H9 (cell line): ENCODE measurements around the gene UPF2. TPM values are rescaled to one million over a fixed set of nuclear protein-coding genes. Genes with fewer than 3 reads are reported as not detected.

Experiments
- DNase-seq: peaks from one replicate; pipeline ENCODE4 v3.0.0-alpha.2; 2017
- H2AFZ ChIP-seq: one replicate; pipeline ENCODE4 v1.6.1; 2013; ENCODE audit warnings: mild to moderate bottlenecking, low read length, control low read depth, moderate library complexity
- H2AK5ac ChIP-seq: 2 replicates; pipeline ENCODE4 v1.6.1; 2013; ENCODE audit warnings: low read length, control low read depth, mixed read lengths; ENCODE audit not compliant: insufficient read length
- H2BK120ac ChIP-seq: one replicate; pipeline ENCODE4 v1.6.1; 2013; ENCODE audit warnings: low read depth, mild to moderate bottlenecking, low read length, control low read depth, inconsistent platforms; ENCODE audit not compliant: poor library complexity, severe bottlenecking
- H2BK12ac ChIP-seq: 2 replicates; pipeline ENCODE4 v1.6.1; 2013; ENCODE audit warnings: low read length, control low read depth, mixed read lengths, low read depth; ENCODE audit not compliant: insufficient read length
- H2BK15ac ChIP-seq: 2 replicates; pipeline ENCODE4 v1.6.1; 2013; ENCODE audit warnings: low read depth, low read length, control low read depth
- H2BK20ac ChIP-seq: one replicate; pipeline ENCODE4 v1.6.1; 2013; ENCODE audit warnings: low read depth, mild to moderate bottlenecking, low read length, control low read depth, inconsistent platforms; ENCODE audit not compliant: poor library complexity, severe bottlenecking
- H2BK5ac ChIP-seq: 2 replicates; pipeline ENCODE4 v1.6.1; 2013; ENCODE audit warnings: low read length, control low read depth, mixed read lengths; ENCODE audit not compliant: insufficient read length
- H3K14ac ChIP-seq: 2 replicates; pipeline ENCODE4 v1.6.1; 2013; ENCODE audit warnings: low read length, control low read depth; ENCODE audit not compliant: insufficient read depth
- H3K18ac ChIP-seq: 2 replicates; pipeline ENCODE4 v1.6.1; 2013; ENCODE audit warnings: low read depth, mild to moderate bottlenecking, mixed read lengths, low read length, control low read depth; ENCODE audit not compliant: insufficient read length
- H3K23ac ChIP-seq: 2 replicates; pipeline ENCODE4 v1.6.1; 2013; ENCODE audit warnings: low read length, control low read depth, mixed read lengths, low read depth; ENCODE audit not compliant: insufficient read length
- H3K23me2 ChIP-seq: 2 replicates; pipeline ENCODE4 v1.6.1; 2013; ENCODE audit warnings: low read depth, mild to moderate bottlenecking, mixed read lengths, low read length, control low read depth; ENCODE audit not compliant: insufficient read length, poor library complexity, severe bottlenecking
- H3K27ac ChIP-seq: 2 replicates; pipeline ENCODE4 v1.5.1; 2013; ENCODE audit warnings: low read length, control low read depth, mixed read lengths, low read depth; ENCODE audit not compliant: insufficient read length
- H3K27me3 ChIP-seq: 2 replicates; pipeline ENCODE4 v1.6.1; 2013; ENCODE audit warnings: low read length, control low read depth, inconsistent platforms; ENCODE audit not compliant: insufficient read depth
- H3K4ac ChIP-seq: 2 replicates; pipeline ENCODE4 v1.6.1; 2013; ENCODE audit warnings: low read depth, mild to moderate bottlenecking, control low read depth, inconsistent platforms, low read length, moderate library complexity
- H3K4me1 ChIP-seq: 2 replicates; pipeline ENCODE4 v1.6.1; 2013; ENCODE audit warnings: low read length, control low read depth, inconsistent platforms; ENCODE audit not compliant: insufficient read depth
- H3K4me2 ChIP-seq: 2 replicates; pipeline ENCODE4 v1.6.1; 2013; ENCODE audit warnings: low read length, control low read depth, mixed read lengths; ENCODE audit not compliant: insufficient read length, insufficient read depth
- H3K56ac ChIP-seq: 2 replicates; pipeline ENCODE4 v1.6.1; 2013; ENCODE audit warnings: low read depth, mild to moderate bottlenecking, mixed read lengths, low read length, control low read depth; ENCODE audit not compliant: insufficient read length
- H3K79me1 ChIP-seq: 2 replicates; pipeline ENCODE4 v1.6.1; 2013; ENCODE audit warnings: low read depth, mild to moderate bottlenecking, moderate library complexity, low read length, control low read depth, inconsistent platforms; ENCODE audit not compliant: insufficient read depth, poor library complexity, severe bottlenecking
- H3K79me2 ChIP-seq: 2 replicates; pipeline ENCODE4 v1.6.1; 2013; ENCODE audit warnings: low read length, control low read depth, inconsistent platforms; ENCODE audit not compliant: insufficient read depth
- H3K9ac ChIP-seq: 2 replicates; pipeline ENCODE4 v1.6.1; 2013; ENCODE audit warnings: low read length, control low read depth, mixed read lengths; ENCODE audit not compliant: insufficient read length; ENCODE audit errors: extremely low read depth
- H3K9me3 ChIP-seq: one replicate; pipeline ENCODE4 v1.6.1; 2013; ENCODE audit warnings: low read depth, low read length, inconsistent platforms; ENCODE audit not compliant: control insufficient read depth
- H3T11ph ChIP-seq: one replicate; pipeline ENCODE4 v1.6.1; 2013; ENCODE audit warnings: mild to moderate bottlenecking, low read length, control low read depth, inconsistent platforms
- H4K20me1 ChIP-seq: one replicate; pipeline ENCODE4 v1.6.1; 2013; ENCODE audit not compliant: control insufficient read depth, insufficient read length, insufficient read depth
- H4K5ac ChIP-seq: 2 replicates; pipeline ENCODE4 v1.6.1; 2013; ENCODE audit warnings: low read depth, mild to moderate bottlenecking, mixed read lengths, low read length, control low read depth; ENCODE audit not compliant: insufficient read length
- H4K8ac ChIP-seq: replicated peaks from 2 replicates; pipeline ENCODE4 v1.6.1; 2013; ENCODE audit warnings: low read length, control low read depth, mixed read lengths, low read depth; ENCODE audit not compliant: insufficient read length
- H4K91ac ChIP-seq: 2 replicates; pipeline ENCODE4 v1.6.1; 2013; ENCODE audit warnings: low read depth, mild to moderate bottlenecking, moderate library complexity, mixed read lengths, low read length, control low read depth; ENCODE audit not compliant: insufficient read length
- H3K27ac Mint-ChIP-seq, 3 experiments: 2 replicates in 2 of 3; 3 replicates in 1 of 3; pipeline ENCODE4 v1.8.0; 2020 to 2021; ENCODE audit warnings: mixed read lengths in 3 of 3, mild to moderate bottlenecking in 1 of 3, moderate library complexity in 1 of 3
- H3K27me3 Mint-ChIP-seq: 2 replicates; pipeline ENCODE4 v1.8.0; 2021; ENCODE audit warnings: low read depth, mild to moderate bottlenecking, moderate library complexity, mixed read lengths
- H3K36me3 Mint-ChIP-seq, 3 experiments: 2 replicates in 2 of 3; 3 replicates in 1 of 3; pipeline ENCODE4 v1.8.0; 2020 to 2021; ENCODE audit warnings: low read depth in 3 of 3, mixed read lengths in 3 of 3; ENCODE audit not compliant: insufficient read depth in 1 of 3
- H3K4me1 Mint-ChIP-seq, 2 experiments: 2 replicates each; pipeline ENCODE4 v1.8.0; 2020; ENCODE audit warnings: mixed read lengths in 2 of 2
- H3K4me3 Mint-ChIP-seq, 2 experiments: 2 replicates in 1 of 2; 3 replicates in 1 of 2; pipeline ENCODE4 v1.8.0; 2020 to 2021; ENCODE audit warnings: mild to moderate bottlenecking in 2 of 2, mixed read lengths in 2 of 2, moderate library complexity in 1 of 2
- H3K9me3 Mint-ChIP-seq, 2 experiments: 2 replicates in 1 of 2; 3 replicates in 1 of 2; pipeline ENCODE4 v1.8.0; 2020; ENCODE audit warnings: mild to moderate bottlenecking in 2 of 2, mixed read lengths in 2 of 2, moderate library complexity in 1 of 2
- WGBS: extraction: QIAGEN DNeasy Blood & Tissue Kit; methylation state at CpG from one replicate; pipeline ENCODE4 v1.1.7; 2013; ENCODE audit warnings: missing lambda C conversion rate, low lambda C conversion rate, mixed read lengths; ENCODE audit not compliant: insufficient read length; ENCODE audit errors: extremely low coverage; 5-methylcytosine and 5-hydroxymethylcytosine counted together
- total RNA-seq: library from RNA; stranded (reverse); gene quantifications from 2 replicates; pipeline ENCODE4 v1.2.1, GENCODE V29; 2021
- TF ChIP-seq, protein P1 (sequence below): fragments of 200-600 bp; sonication (generic); conservative IDR thresholded peaks from 3 replicates; pipeline ENCODE4 v1.8.0; 2021; ENCODE audit warnings: antibody characterized with exemption, mild to moderate bottlenecking

Gene UPF2
- total RNA-seq, 1 experiment from 2014 or later, result 34.1 TPM

DNA sequence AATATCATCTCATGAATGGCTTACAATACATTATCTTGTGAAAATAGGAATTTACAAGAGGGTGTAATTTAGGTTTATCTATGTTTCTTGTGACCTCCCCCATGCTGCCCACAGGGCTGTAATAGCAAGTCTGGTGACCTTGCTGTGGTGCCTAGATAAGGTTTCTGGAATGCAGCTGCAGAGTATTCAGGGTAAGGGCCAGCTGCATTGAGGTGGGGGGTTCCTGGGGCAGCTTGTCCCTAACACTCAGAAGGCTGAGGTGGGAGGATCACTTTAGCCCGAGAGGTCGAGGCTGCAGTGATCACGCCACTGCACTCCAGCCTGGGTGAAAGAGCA, 20.8 kb upstream of the UPF2 start:
- no peak overlapping the region for H3K18ac ChIP-seq

More for the DNA sequence above, 20.8 kb upstream of the UPF2 start:
- WGBS, result no CpG with 5 or more reads among the region's 3 CpGs
- H3K56ac ChIP-seq, result no peak overlapping the region
- no peak overlapping the region for H2BK20ac ChIP-seq
- no peak overlapping the region for H3K4me3 Mint-ChIP-seq
- no peak overlapping the region for H3K27ac Mint-ChIP-seq
- H3K14ac ChIP-seq, result no peak overlapping the region
- H3K79me1 ChIP-seq, result no peaks in the 10 kb centered on the region
- no peak overlapping the region for H3T11ph ChIP-seq
- H3K9ac ChIP-seq, result no peak overlapping the region
- H3K27me3 ChIP-seq, result no peaks in the 10 kb centered on the region
- H3K4me1 ChIP-seq, result no peaks in the 10 kb centered on the region
- no peak overlapping the region for H2BK5ac ChIP-seq
- no peak overlapping the region for H2BK120ac ChIP-seq
- H2AK5ac ChIP-seq, result no peak overlapping the region
- H3K79me2 ChIP-seq, result no peaks in the 10 kb centered on the region
- no peak overlapping the region for H4K91ac ChIP-seq
- H3K4ac ChIP-seq, result no peak overlapping the region
- no peak overlapping the region for H3K23ac ChIP-seq
- H3K23me2 ChIP-seq, result no peaks in the 10 kb centered on the region
- H2AFZ ChIP-seq, result no peak overlapping the region
- no peak overlapping the region for H3K27ac ChIP-seq
- TF ChIP-seq, protein P1, sequence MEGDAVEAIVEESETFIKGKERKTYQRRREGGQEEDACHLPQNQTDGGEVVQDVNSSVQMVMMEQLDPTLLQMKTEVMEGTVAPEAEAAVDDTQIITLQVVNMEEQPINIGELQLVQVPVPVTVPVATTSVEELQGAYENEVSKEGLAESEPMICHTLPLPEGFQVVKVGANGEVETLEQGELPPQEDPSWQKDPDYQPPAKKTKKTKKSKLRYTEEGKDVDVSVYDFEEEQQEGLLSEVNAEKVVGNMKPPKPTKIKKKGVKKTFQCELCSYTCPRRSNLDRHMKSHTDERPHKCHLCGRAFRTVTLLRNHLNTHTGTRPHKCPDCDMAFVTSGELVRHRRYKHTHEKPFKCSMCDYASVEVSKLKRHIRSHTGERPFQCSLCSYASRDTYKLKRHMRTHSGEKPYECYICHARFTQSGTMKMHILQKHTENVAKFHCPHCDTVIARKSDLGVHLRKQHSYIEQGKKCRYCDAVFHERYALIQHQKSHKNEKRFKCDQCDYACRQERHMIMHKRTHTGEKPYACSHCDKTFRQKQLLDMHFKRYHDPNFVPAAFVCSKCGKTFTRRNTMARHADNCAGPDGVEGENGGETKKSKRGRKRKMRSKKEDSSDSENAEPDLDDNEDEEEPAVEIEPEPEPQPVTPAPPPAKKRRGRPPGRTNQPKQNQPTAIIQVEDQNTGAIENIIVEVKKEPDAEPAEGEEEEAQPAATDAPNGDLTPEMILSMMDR, result no peak
- H3K4me1 Mint-ChIP-seq, result peaks cover 13 to 16% of the 10 kb centered on the region in 2 experiments
- H3K9me3 Mint-ChIP-seq, result no peaks in the 10 kb centered on the region; a peak in 1 of 5 replicates
- no peak overlapping the region for H2BK12ac ChIP-seq
- H2BK15ac ChIP-seq, result no peak overlapping the region
- no peaks in the 10 kb centered on the region for H4K20me1 ChIP-seq
- H3K27me3 Mint-ChIP-seq, result no peaks in the 10 kb centered on the region
- H4K5ac ChIP-seq, result no peak overlapping the region
- DNase-seq, result no peak
- H3K4me2 ChIP-seq, result no peak overlapping the region
- no peak overlapping the region for H4K8ac ChIP-seq
- H3K9me3 ChIP-seq, result no peaks in the 10 kb centered on the region
- no peaks in the 10 kb centered on the region; a peak in 1 of 7 replicates for H3K36me3 Mint-ChIP-seq
